K562 (cell line): ENCODE measurements around the gene NECAP2. TPM values are rescaled to one million over a fixed set of nuclear protein-coding genes. Genes with fewer than 3 reads are reported as not detected.

Experiments
- ATAC-seq: fragments of 200-7000 bp; cut with Tn5 transposase; 3 replicates; pipeline ENCODE4 v1.9.1; 2020; ENCODE audit warnings: moderate library complexity
- BruUV-seq: library from RNA; stranded (reverse); fragments of 400-500 nt; replicated peaks from 2 replicates; lab custom pipeline; 2021; lab: Mats Ljungman, UMichigan
- CTCF ChIA-PET: fragments of 300-600 bp; formaldehyde crosslinking; extraction: SDS; loops from one replicate; lab custom pipeline; 2021; ENCODE audit warnings: low intra/inter-chr PET ratio; lab: Yijun Ruan, JAX
- POLR2A ChIA-PET: fragments of 300-600, 350-650 bp; sonication (Branson Sonifier 250); formaldehyde crosslinking; extraction: SDS; loops from one replicate; lab custom pipeline; 2021; ENCODE audit warnings: antibody characterized with exemption, inconsistent platforms; lab: Yijun Ruan, JAX
- DNase-seq, 4 experiments: peaks; one replicate each; pipeline versions ENCODE4 v3.0.0 to v3.0.0-alpha.2; 2011 to 2018; ENCODE audit warnings: low spot score in 3 of 4, mixed read lengths in 3 of 4; ENCODE audit errors: extremely low read depth in 1 of 4
- FAIRE-seq: peaks from 2 replicates; lab custom pipeline; 2011; peaks lifted over from hg19 to GRCh38; lab: Jason Lieb, UNC
- H2AFZ ChIP-seq: 2 replicates; pipeline ENCODE4 v1.6.0; 2011; ENCODE audit warnings: low read depth, low read length, control low read depth, inconsistent platforms
- H3K27ac ChIP-seq: fragments of 200-600 bp; 3 replicates; pipeline ENCODE4 v1.8.0; 2011; ENCODE audit warnings: low read depth, mild to moderate bottlenecking, control low read depth, inconsistent platforms, low read length, moderate library complexity, mixed read lengths; ENCODE audit errors: extremely low read depth
- H3K27me3 ChIP-seq, 2 experiments: fragments of 300-600 bp in 1 of 2; 2 replicates in 1 of 2; 3 replicates in 1 of 2; pipeline versions ENCODE4 v1.6.0 to v1.8.0; 2011; ENCODE audit warnings: inconsistent platforms in 2 of 2, low read length in 2 of 2, mild to moderate bottlenecking in 1 of 2, mixed read lengths in 1 of 2, moderate library complexity in 1 of 2; ENCODE audit not compliant: control insufficient read depth in 2 of 2, insufficient read depth in 2 of 2
- H3K36me3 ChIP-seq: fragments of 300-600 bp; 3 replicates; pipeline ENCODE4 v1.8.0; 2011; ENCODE audit warnings: mild to moderate bottlenecking, low read length, inconsistent platforms; ENCODE audit not compliant: control insufficient read depth, insufficient read depth
- H3K4me1 ChIP-seq, 2 experiments: fragments of 200-600 bp in 1 of 2; replicated peaks in 1 of 2; 2 replicates in 1 of 2; 3 replicates in 1 of 2; pipeline versions ENCODE4 v1.5.1 to v1.8.0; 2011; ENCODE audit warnings: inconsistent platforms in 2 of 2, low read length in 2 of 2, mild to moderate bottlenecking in 1 of 2, mixed read lengths in 1 of 2, moderate library complexity in 1 of 2; ENCODE audit not compliant: control insufficient read depth in 2 of 2, insufficient read depth in 2 of 2
- H3K4me2 ChIP-seq: 2 replicates; pipeline ENCODE4 v1.6.1; 2011; ENCODE audit warnings: low read length, control low read depth, inconsistent platforms, mixed read lengths; ENCODE audit not compliant: insufficient read depth
- H3K4me3 ChIP-seq: fragments of 200-600 bp; sonication (generic), shearing (Covaris generic); 2 replicates; pipeline ENCODE4 v1.5.1; 2016; ENCODE audit warnings: control low read depth, inconsistent platforms
- H3K79me2 ChIP-seq: fragments of 200-600 bp; 3 replicates; pipeline ENCODE4 v1.8.0; 2011; ENCODE audit warnings: low read length, inconsistent platforms; ENCODE audit not compliant: control insufficient read depth, insufficient read depth
- H3K9ac ChIP-seq, 2 experiments: 2 replicates each; pipeline versions ENCODE4 v1.6.0 to v1.6.1; 2011; ENCODE audit warnings: low read depth in 2 of 2, low read length in 2 of 2, control low read depth in 1 of 2, inconsistent platforms in 1 of 2, mild to moderate bottlenecking in 1 of 2, mixed read lengths in 1 of 2; ENCODE audit not compliant: insufficient read depth in 1 of 2
- H3K9me1 ChIP-seq: one replicate; pipeline ENCODE4 v1.6.0; 2011; ENCODE audit warnings: inconsistent platforms, mild to moderate bottlenecking, low read length, moderate library complexity; ENCODE audit not compliant: control insufficient read depth, insufficient read depth
- H3K9me3 ChIP-seq: replicated peaks from 2 replicates; pipeline ENCODE4 v1.5.1; 2011; ENCODE audit warnings: low read depth, low read length, inconsistent platforms; ENCODE audit not compliant: control insufficient read depth, insufficient read depth
- H4K20me1 ChIP-seq: replicated peaks from 2 replicates; pipeline ENCODE4 v1.6.1; 2011; ENCODE audit warnings: low read length, inconsistent platforms, mixed read lengths; ENCODE audit not compliant: control insufficient read depth, insufficient read depth
- GATAD2A ChIP-seq: fragments of 450-650 bp; IDR thresholded peaks from 2 replicates; pipeline ENCODE4 v1.6.1; 2017
- HDGF ChIP-seq: fragments of 450-650 bp; IDR thresholded peaks from 2 replicates; pipeline ENCODE4 v1.6.1; 2016
- IRF9 ChIP-seq: fragments of 450-650 bp; IDR thresholded peaks from 2 replicates; pipeline ENCODE4 v1.6.1; 2016; ENCODE audit warnings: missing biosample characterization, missing genetic modification characterization
- POLR2A ChIP-seq: fragments of 450-650 bp; conservative IDR thresholded peaks from 2 replicates; pipeline ENCODE4 v1.6.1; 2016
- POLR2G ChIP-seq: fragments of 200-400 bp; formaldehyde crosslinking; IDR thresholded peaks from 2 replicates; pipeline ENCODE4 v1.6.1; 2017; ENCODE audit warnings: low read depth, mild to moderate bottlenecking, antibody characterized with exemption, low read length, moderate library complexity
- PYGO2 ChIP-seq: fragments of 450-650 bp; IDR thresholded peaks from 2 replicates; pipeline ENCODE4 v1.6.1; 2016; ENCODE audit warnings: mild to moderate bottlenecking, missing genetic modification characterization, moderate library complexity, missing compliant biosample characterization
- WGBS: fragments of 100-300 bp; shearing (Covaris generic); methylation state at CpG from one replicate; pipeline ENCODE4 v1.1.6; 2016; ENCODE audit warnings: low coverage, mixed read lengths; ENCODE audit not compliant: insufficient coverage; ENCODE audit errors: missing lambda C conversion rate; 5-methylcytosine and 5-hydroxymethylcytosine counted together
- in situ Hi-C: fragments of 300-500 bp; cut with MboI; formaldehyde crosslinking; loops from 4 replicates; pipeline ENCODE4 v1.15.0; 2018; ENCODE audit warnings: inconsistent platforms, mixed read lengths
- intact Hi-C: fragments of 100-400 bp; cut with micrococcal nuclease; formaldehyde crosslinking; loops from 2 replicates; pipeline ENCODE4 v1.14.2; 2022
- polyA plus RNA-seq, 8 experiments: library from polyadenylated mRNA; depleted of rRNA in 4 of 8; stranded (reverse) in 5 of 8; unstranded in 3 of 8; fragments of >200 nt; fragmentation: Nextera tagmentation in 2 of 8; fragmentation: Illumina TruSeq in 1 of 8; extraction: Ambion mirVana in 2 of 8; extraction: Trizol in 1 of 8; gene quantifications; 2 replicates each; pipeline versions ENCODE4 v1.2.1 to v1.2.3, GENCODE V29; 2011 to 2014; ENCODE audit warnings: inconsistent platforms in 1 of 8, missing spikeins in 1 of 8
- total RNA-seq, 7 experiments: library from RNA; depleted of rRNA in 6 of 7; stranded (reverse); fragments of >200 nt in 6 of 7; fragmentation: Illumina TruSeq in 2 of 7; extraction: Trizol in 2 of 7; gene quantifications; 2 replicates each; pipeline versions ENCODE4 v1.2.1 to v1.2.3, GENCODE V29; 2011 to 2021; ENCODE audit warnings: low replicate concordance in 1 of 7

NECAP2 gene
- total and polyA plus RNA-seq, 9 of the 15 experiments (the other 6 are each of a cell fraction or from before 2014, with no cell fraction given) = 22.7 to 107 (median 79.2) TPM

DNA sequence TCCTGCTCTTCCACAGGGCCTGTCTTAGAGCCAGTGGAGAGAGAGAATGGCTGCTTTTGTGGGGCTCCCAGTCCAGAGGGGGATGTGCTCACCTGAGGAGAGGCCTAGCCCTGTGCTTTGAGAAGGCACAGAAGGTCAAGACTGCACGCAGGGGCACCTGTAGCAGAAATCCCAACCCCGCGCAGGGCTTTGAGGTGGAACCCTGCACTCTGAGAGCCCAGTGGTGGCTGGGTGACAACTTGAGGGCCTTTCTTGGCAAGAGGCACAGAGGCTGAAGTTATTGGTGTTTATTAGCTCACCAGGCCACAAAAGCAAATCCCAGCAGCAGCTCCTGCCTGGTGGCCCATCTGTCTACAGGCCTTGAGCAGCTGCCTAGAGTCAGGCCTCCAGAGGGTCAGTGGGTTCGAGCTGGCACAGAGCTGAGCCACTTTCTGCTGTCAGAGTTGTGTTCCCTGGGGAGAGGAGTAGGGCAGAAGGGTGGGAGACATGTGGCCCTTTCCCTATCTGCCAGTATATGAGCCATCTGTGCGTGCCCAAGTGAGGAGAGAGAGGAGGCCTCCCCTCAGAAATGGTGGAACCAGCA lies 42.1 kb upstream of the NECAP2 start:
- H3K9me3 ChIP-seq = no peaks in the 10 kb centered on the region
- POLR2A ChIA-PET = interaction anchor here (0.7 to 1.3 kb wide), 3 partner anchors 12 to 226 kb away, joined by 3 to 4 read pairs (median 3); no protein-coding TSS in a partner anchor
- peak overlapping the region in 1 of 2 experiments; percentile 31; a peak in 1 of 4 replicates for H3K9ac ChIP-seq
- no peaks in the 10 kb centered on the region for H3K27me3 ChIP-seq
- H3K4me2 ChIP-seq = no peak overlapping the region
- FAIRE-seq (no peak), ATAC-seq (no peak; the same call in 2 of the 3 replicates), DNase-seq (no peak)
- peaks cover 10% of the 10 kb centered on the region; the same call in 1 of the 2 replicates for H4K20me1 ChIP-seq
- in situ Hi-C loops (no loop called here), intact Hi-C loops (no loop called here)
- CTCF ChIA-PET = no interaction called here
- no peak overlapping the region for H3K4me3 ChIP-seq
- peaks cover 57% of the 10 kb centered on the region for H3K36me3 ChIP-seq
- H3K79me2 ChIP-seq = 0 out of 3 replicates have a peak, but pooled peaks cover 3% of the 10 kb centered on the region
- TF ChIP-seq IRF9 (tag) (no peak), POLR2A (peak; percentile 15; the same call in 1 of the 2 replicates), GATAD2A (no peak), PYGO2 (tag) (no peak), HDGF (no peak), POLR2G (0 out of 2 replicates have a peak, but pooled peaks have one; percentile 26)
- H2AFZ ChIP-seq = no peak overlapping the region
- 86% methylated on average over 5 of the region's 5 CpGs for WGBS
- peaks cover 6% of the 10 kb centered on the region for H3K9me1 ChIP-seq
- H3K27ac ChIP-seq = no peak overlapping the region
- no TSS peak for BruUV-seq
- peaks cover 0 to 3% of the 10 kb centered on the region in 2 experiments; a peak in 1 of 5 replicates for H3K4me1 ChIP-seq
